Right lobe of liver (tissue), 4 donors: ENCODE data around the gene DST.
"Not testable (repeated sequence)": the region's sequence is repeated elsewhere in the genome, so short reads cannot be mapped to it uniquely, and the experiment has no call there.

Source experiments
- POLR2A ChIP-seq: fragments of 450-650 bp; IDR thresholded peaks from one replicate; pipeline ENCODE4 v1.6.1; 2017; ENCODE audit warnings: antibody characterized with exemption, mild to moderate bottlenecking
- TF ChIP-seq, protein P1 (sequence below), 4 donors: fragments of 200-600 bp in 3 of 4; fragments of 450-650 bp in 1 of 4; IDR thresholded peaks; one replicate each; pipeline versions ENCODE4 v1.5.1 to v1.8.0; 2016 to 2022; ENCODE audit warnings: antibody characterized with exemption in 4 of 4, mild to moderate bottlenecking in 2 of 4
- donor health status: DM: no; HTN: no; CAD: no.
- donor health status: DM: no; HTN: no; CAD: no.
- donor health status: DM: no; HTN: yes; CAD: no.

DNA sequence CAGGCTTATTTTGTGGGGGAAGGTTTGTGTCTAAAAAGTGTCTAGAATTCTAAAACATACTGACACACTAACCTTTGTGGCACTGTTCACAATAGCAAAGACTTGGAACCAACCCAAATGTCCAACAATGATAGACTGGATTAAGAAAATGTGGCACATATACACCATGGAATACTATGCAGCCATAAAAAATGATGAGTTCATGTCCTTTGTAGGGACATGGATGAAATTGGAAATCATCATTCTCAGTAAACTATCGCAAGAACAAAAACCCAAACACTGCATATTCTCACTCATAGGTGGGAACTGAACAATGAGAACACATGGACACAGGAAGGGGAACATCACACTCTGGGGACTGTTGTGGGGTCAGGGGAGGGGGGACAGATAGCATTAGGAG lies 146.0 kb downstream of the DST start:
- TF ChIP-seq, protein P1, sequence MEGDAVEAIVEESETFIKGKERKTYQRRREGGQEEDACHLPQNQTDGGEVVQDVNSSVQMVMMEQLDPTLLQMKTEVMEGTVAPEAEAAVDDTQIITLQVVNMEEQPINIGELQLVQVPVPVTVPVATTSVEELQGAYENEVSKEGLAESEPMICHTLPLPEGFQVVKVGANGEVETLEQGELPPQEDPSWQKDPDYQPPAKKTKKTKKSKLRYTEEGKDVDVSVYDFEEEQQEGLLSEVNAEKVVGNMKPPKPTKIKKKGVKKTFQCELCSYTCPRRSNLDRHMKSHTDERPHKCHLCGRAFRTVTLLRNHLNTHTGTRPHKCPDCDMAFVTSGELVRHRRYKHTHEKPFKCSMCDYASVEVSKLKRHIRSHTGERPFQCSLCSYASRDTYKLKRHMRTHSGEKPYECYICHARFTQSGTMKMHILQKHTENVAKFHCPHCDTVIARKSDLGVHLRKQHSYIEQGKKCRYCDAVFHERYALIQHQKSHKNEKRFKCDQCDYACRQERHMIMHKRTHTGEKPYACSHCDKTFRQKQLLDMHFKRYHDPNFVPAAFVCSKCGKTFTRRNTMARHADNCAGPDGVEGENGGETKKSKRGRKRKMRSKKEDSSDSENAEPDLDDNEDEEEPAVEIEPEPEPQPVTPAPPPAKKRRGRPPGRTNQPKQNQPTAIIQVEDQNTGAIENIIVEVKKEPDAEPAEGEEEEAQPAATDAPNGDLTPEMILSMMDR (IDR thresholded peaks at IDR 0.05) = not testable (repeated sequence)
- not testable (repeated sequence) for TF ChIP-seq POLR2A
